Measurements from ENCODE around the gene DGKG.

The DGKG gene

GRCh38 chr3:186125118-186125517 is 236.9 kb downstream of the DGKG start:
- TF ChIP-seq, protein P1, sequence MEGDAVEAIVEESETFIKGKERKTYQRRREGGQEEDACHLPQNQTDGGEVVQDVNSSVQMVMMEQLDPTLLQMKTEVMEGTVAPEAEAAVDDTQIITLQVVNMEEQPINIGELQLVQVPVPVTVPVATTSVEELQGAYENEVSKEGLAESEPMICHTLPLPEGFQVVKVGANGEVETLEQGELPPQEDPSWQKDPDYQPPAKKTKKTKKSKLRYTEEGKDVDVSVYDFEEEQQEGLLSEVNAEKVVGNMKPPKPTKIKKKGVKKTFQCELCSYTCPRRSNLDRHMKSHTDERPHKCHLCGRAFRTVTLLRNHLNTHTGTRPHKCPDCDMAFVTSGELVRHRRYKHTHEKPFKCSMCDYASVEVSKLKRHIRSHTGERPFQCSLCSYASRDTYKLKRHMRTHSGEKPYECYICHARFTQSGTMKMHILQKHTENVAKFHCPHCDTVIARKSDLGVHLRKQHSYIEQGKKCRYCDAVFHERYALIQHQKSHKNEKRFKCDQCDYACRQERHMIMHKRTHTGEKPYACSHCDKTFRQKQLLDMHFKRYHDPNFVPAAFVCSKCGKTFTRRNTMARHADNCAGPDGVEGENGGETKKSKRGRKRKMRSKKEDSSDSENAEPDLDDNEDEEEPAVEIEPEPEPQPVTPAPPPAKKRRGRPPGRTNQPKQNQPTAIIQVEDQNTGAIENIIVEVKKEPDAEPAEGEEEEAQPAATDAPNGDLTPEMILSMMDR (conservative IDR thresholded peaks at IDR 0.05; ENCODE audit: low read depth) = no peak
- POLR2A ChIA-PET (ENCODE audit: low non-redundant PET) = no interaction called here
- CTCF ChIA-PET = no interaction called here

GRCh38 chr3:186124592-186124991 is 237.4 kb downstream of the DGKG start:
- TF ChIP-seq, protein P1 (conservative IDR thresholded peaks at IDR 0.05; ENCODE audit: low read depth) = no peak
- DNase-seq (ENCODE audit: low spot score) = no peak
- no peak overlapping the region for H3K27ac ChIP-seq
- ChIA-PET POLR2A (ENCODE audit: low non-redundant PET) (no interaction called here), CTCF (interaction anchor here (0.7 kb wide), 1 partner anchor 601 kb away, joined by 3 read pairs; no protein-coding TSS in a partner anchor)

More at GRCh38 chr3:186125118-186125517, 236.9 kb downstream of the DGKG start:
- no peak overlapping the region for H3K27ac ChIP-seq
- no peak for DNase-seq (ENCODE audit: low spot score)

DNA sequence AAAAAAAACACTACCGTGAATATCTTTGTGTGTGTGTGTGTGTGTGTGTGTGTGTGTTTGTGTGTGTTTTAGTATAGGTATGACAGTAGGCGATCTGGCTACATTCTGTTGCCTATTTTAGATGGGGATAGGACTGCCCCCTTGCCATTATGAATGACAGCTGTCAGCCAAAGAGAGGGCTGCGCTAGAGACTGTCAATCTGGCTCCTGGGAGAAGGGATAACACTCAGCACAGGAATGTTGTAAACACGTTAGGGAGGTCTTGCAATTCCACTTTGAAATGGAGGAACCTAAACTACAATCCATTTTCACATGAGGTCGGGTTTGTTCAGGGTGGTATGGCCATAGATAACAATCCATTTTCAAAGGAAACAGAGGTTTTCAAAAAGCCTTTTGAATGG is 239.0 kb downstream of the DGKG start:
- POLR2A ChIA-PET (ENCODE audit: low non-redundant PET) = no interaction called here
- TF ChIP-seq, protein P1 (conservative IDR thresholded peaks at IDR 0.05; ENCODE audit: low read depth) = no peak
- H3K27ac ChIP-seq = no peak overlapping the region
- CTCF ChIA-PET = no interaction called here
- DNase-seq (ENCODE audit: low spot score) = no peak

- CTCF ChIA-PET = no interaction called here
- DNase-seq (ENCODE audit: low spot score) = peak; percentile 57
- TF ChIP-seq, protein P1 (conservative IDR thresholded peaks at IDR 0.05; ENCODE audit: low read depth) = no peak
- H3K27ac ChIP-seq = no peak overlapping the region
- POLR2A ChIA-PET (ENCODE audit: low non-redundant PET) = no interaction called here
Observed at GRCh38 chr3:186121968-186122367, 240.1 kb downstream of the DGKG start.

DNA sequence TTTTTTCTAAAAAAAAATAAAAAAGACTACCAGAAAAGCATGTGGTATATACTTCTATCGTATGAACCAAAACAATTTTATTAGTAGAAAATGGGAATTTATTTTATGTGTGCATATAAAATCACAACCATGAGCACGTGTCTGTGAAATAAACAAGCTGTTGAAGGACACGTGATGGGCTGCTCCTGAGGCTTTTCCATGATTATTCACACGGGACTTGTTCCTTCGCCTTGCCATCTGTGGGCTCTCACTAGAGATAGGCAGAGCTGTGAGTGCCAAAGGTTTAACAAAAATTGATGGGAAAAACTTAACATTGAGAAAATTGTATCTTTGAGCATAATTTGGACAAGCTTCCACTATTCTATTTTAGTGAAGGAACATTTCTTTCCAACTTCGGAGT is 240.8 kb downstream of the DGKG start:
- no peak overlapping the region for H3K27ac ChIP-seq
- CTCF ChIA-PET = no interaction called here
- TF ChIP-seq, protein P1 (conservative IDR thresholded peaks at IDR 0.05; ENCODE audit: low read depth) = no peak
- POLR2A ChIA-PET (ENCODE audit: low non-redundant PET) = no interaction called here
- no peak for DNase-seq (ENCODE audit: low spot score)

- ChIA-PET CTCF (no interaction called here), POLR2A (ENCODE audit: low non-redundant PET) (no interaction called here)
- TF ChIP-seq, protein P1 (conservative IDR thresholded peaks at IDR 0.05; ENCODE audit: low read depth) = no peak
- no peak for DNase-seq (ENCODE audit: low spot score)
- H3K27ac ChIP-seq = no peak overlapping the region
Observed at GRCh38 chr3:186119499-186119898, 242.5 kb downstream of the DGKG start.

DNA sequence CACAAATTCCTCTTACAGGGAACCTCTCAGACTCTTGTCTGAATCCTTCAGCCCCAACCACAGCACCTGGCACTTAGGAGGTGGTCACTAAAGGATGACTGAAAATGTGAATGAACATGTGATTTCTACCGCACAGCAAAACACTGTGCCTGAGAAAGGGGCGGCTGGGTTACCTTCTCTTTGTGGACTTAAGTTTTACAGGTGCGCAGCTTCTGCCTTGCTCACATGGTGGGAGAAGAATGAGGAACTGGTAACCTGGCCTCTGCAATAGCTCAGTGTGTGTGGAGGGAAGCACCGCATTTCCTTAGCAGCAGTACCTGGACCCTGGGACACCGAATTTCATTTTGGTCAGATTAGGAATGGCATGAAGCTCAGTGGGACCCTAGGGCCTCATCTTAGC is 243.3 kb downstream of the DGKG start:
- TF ChIP-seq, protein P1 (conservative IDR thresholded peaks at IDR 0.05; ENCODE audit: low read depth) = no peak
- CTCF ChIA-PET = no interaction called here
- no peak for DNase-seq (ENCODE audit: low spot score)
- POLR2A ChIA-PET (ENCODE audit: low non-redundant PET) = no interaction called here
- no peak overlapping the region for H3K27ac ChIP-seq

Measured in RWPE1 (cell line).